ACHN (cell line): ENCODE data around the gene NPHP4.

Source experiments
- DNase-seq: peaks from one replicate; pipeline ENCODE4 v3.0.0-alpha.2; 2015
- in situ Hi-C: cut with HindIII; loops from 2 replicates; pipeline ENCODE4 v1.10.0; 2017; ENCODE audit warnings: low sequenced_read_pairs, low pct_ligation_motif_present, low pct_unique_long_range_greater_than_20kb

Gene NPHP4

GRCh38 chr1:5962265-5963105 lies 29.7 kb downstream of the NPHP4 start:
- in situ Hi-C loops: no loop called here
- no peak for DNase-seq

- in situ Hi-C loops: no loop called here
- DNase-seq: no peak
Observed at GRCh38 chr1:5961601-5962000, 30.6 kb downstream of the NPHP4 start.

- in situ Hi-C loops: no loop called here
- DNase-seq: no peak
Observed at GRCh38 chr1:5960336-5960735, 31.9 kb downstream of the NPHP4 start.

GRCh38 chr1:5959667-5960230 lies 32.5 kb downstream of the NPHP4 start:
- in situ Hi-C loops: no loop called here
- no peak for DNase-seq

GRCh38 chr1:5959087-5959486 lies 33.1 kb downstream of the NPHP4 start:
- no peak for DNase-seq
- in situ Hi-C loops: no loop called here

- DNase-seq: no peak
Observed at GRCh38 chr1:5956022-5956830, 36.0 kb downstream of the NPHP4 start.

GRCh38 chr1:5955479-5955977 lies 36.7 kb downstream of the NPHP4 start:
- in situ Hi-C loops: no loop called here
- no peak for DNase-seq

More at GRCh38 chr1:5956022-5956830, 36.0 kb downstream of the NPHP4 start:
- in situ Hi-C loops: no loop called here

GRCh38 chr1:5954964-5955363 lies 37.3 kb downstream of the NPHP4 start:
- in situ Hi-C loops: no loop called here
- no peak for DNase-seq

- in situ Hi-C loops: no loop called here
- DNase-seq: no peak
Observed at GRCh38 chr1:5953386-5953785, 38.8 kb downstream of the NPHP4 start.

GRCh38 chr1:5951846-5952410 lies 40.3 kb downstream of the NPHP4 start:
- DNase-seq: no peak
- in situ Hi-C loops: no loop called here

GRCh38 chr1:5950994-5951785 lies 41.0 kb downstream of the NPHP4 start:
- in situ Hi-C loops: no loop called here

GRCh38 chr1:5950201-5950895 lies 41.9 kb downstream of the NPHP4 start:
- DNase-seq: no peak
- in situ Hi-C loops: no loop called here

More at GRCh38 chr1:5950994-5951785, 41.0 kb downstream of the NPHP4 start:
- no peak for DNase-seq

- DNase-seq: no peak
- in situ Hi-C loops: no loop called here
Observed at GRCh38 chr1:5949761-5950100, 42.5 kb downstream of the NPHP4 start.

- no peak for DNase-seq
- in situ Hi-C loops: no loop called here
Observed at GRCh38 chr1:5949085-5949760, 43.0 kb downstream of the NPHP4 start.

GRCh38 chr1:5948681-5949005 lies 43.6 kb downstream of the NPHP4 start:
- no peak for DNase-seq

GRCh38 chr1:5947978-5948680 lies 44.1 kb downstream of the NPHP4 start:
- DNase-seq: no peak
- in situ Hi-C loops: no loop called here

More at GRCh38 chr1:5948681-5949005, 43.6 kb downstream of the NPHP4 start:
- in situ Hi-C loops: no loop called here
